ENCODE results near the gene DENND2A. TPM values are rescaled to one million over a fixed set of nuclear protein-coding genes. Genes with fewer than 3 reads are reported as not detected.
A peak's percentile ranks its signal among the peaks of the same experiment; 100 is the strongest.

The DENND2A gene
- total RNA-seq, 1 experiment from 2014 or later = not detected

DNA sequence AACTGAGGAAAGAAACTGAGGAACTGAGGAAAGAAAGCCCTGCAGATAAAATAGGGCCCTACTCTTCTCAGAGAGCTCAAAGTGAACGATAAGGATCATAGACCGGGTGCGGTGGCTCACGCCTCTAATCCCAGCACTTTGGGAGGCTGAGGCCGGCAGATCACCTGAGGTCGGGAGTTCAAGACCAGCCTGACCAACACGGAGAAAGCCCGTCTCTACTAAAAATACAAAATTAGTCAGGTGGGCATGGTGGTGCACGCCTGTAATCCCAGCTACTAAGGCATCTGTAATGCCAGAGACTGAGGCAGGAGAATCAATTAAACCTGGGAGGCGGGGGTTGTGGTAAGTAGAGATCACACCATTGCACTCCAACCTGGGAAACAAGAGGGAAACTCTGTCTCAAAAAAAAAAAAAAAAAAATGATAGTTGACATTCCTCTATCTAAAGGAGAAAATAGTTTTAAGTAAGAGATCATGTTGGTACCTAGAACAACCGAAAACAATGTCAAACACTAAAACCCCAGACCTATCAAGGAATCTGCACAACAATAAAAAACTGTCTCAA, 163.8 kb downstream of the DENND2A start:
- DNase-seq = no peak
- Mint-ChIP-seq H3K36me3 (ENCODE audit: insufficient read depth, unreplicated experiment) (peaks cover 24% of the 10 kb centered on the region), H3K27me3 (ENCODE audit: unreplicated experiment) (no peaks in the 10 kb centered on the region), H3K27ac (ENCODE audit: unreplicated experiment) (no peak overlapping the region), H3K4me3 (ENCODE audit: low read depth, unreplicated experiment) (peak overlapping the region; percentile 77), H3K9me3 (ENCODE audit: low read depth, unreplicated experiment) (no peaks in the 10 kb centered on the region), H3K4me1 (ENCODE audit: low read depth, unreplicated experiment) (no peaks in the 10 kb centered on the region)
- CTCF ChIA-PET = no interaction called here
- TF ChIP-seq, protein P1, sequence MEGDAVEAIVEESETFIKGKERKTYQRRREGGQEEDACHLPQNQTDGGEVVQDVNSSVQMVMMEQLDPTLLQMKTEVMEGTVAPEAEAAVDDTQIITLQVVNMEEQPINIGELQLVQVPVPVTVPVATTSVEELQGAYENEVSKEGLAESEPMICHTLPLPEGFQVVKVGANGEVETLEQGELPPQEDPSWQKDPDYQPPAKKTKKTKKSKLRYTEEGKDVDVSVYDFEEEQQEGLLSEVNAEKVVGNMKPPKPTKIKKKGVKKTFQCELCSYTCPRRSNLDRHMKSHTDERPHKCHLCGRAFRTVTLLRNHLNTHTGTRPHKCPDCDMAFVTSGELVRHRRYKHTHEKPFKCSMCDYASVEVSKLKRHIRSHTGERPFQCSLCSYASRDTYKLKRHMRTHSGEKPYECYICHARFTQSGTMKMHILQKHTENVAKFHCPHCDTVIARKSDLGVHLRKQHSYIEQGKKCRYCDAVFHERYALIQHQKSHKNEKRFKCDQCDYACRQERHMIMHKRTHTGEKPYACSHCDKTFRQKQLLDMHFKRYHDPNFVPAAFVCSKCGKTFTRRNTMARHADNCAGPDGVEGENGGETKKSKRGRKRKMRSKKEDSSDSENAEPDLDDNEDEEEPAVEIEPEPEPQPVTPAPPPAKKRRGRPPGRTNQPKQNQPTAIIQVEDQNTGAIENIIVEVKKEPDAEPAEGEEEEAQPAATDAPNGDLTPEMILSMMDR (IDR thresholded peaks at IDR 0.05; ENCODE audit: unreplicated experiment) = no peak
- no TSS peak for BruUV-seq (replicated peaks)
- intact Hi-C loops (cut with micrococcal nuclease; ENCODE audit: unreplicated experiment) = loop anchor here (2.0 to 10.0 kb wide), 4 partner anchors 36 to 419 kb away; partner anchors contain the start of gene KDM7A

DNA sequence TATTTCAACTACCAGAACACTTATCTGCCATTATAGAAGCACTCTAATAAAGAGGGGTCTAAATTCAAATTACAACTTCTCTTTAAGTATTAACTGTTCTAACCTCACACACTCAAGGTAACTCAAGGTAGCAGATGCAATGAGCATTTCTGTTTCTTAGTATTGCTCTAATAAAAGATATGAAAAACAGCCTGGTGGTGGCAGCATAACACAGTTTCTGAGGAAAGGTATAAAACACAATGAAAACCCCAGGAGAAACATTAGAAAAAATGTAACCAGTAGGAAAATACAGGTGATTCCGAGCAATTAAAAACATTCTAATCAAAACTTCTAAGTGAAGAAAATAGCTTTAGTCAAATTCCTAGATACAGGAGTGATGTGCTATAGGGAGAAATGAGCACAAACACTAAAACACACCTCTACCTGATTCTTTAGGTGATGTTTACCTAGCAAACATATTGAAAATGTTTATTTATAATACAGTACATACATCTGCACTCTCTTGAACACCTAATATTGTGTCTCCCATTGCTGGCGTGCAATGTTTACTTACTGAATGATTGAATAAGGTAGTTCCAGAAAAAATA, 164.8 kb downstream of the DENND2A start:
- Mint-ChIP-seq H3K27ac (ENCODE audit: unreplicated experiment) (no peak overlapping the region), H3K27me3 (ENCODE audit: unreplicated experiment) (no peaks in the 10 kb centered on the region), H3K4me1 (ENCODE audit: low read depth, unreplicated experiment) (no peaks in the 10 kb centered on the region), H3K4me3 (ENCODE audit: low read depth, unreplicated experiment) (no peak overlapping the region), H3K9me3 (ENCODE audit: low read depth, unreplicated experiment) (no peaks in the 10 kb centered on the region), H3K36me3 (ENCODE audit: insufficient read depth, unreplicated experiment) (peaks cover 24% of the 10 kb centered on the region)
- TF ChIP-seq, protein P1 (IDR thresholded peaks at IDR 0.05; ENCODE audit: unreplicated experiment) = peak; percentile 36
- peak; percentile 57 for DNase-seq
- intact Hi-C loops (cut with micrococcal nuclease; ENCODE audit: unreplicated experiment) = loop anchor here (1.0 to 10.0 kb wide), 5 partner anchors 17 to 419 kb away; partner anchors contain the start of gene KDM7A
- no TSS peak for BruUV-seq (replicated peaks)
- CTCF ChIA-PET = no interaction called here

Other genes starting within 250 kb of the DENND2A start
- 62.5 and 65.2 TPM in 2 replicates for gene SLC37A3, start 242.3 kb downstream of the DENND2A start, total RNA-seq (2022)
- gene RAB19, start 236.8 kb downstream of the DENND2A start, total RNA-seq (2022) = 4.7 and 7.1 TPM in 2 replicates
- gene MKRN1, start 161.3 kb downstream of the DENND2A start, total RNA-seq (2022) = 83.9 and 85.3 TPM in 2 replicates
- gene ADCK2, start 32.1 kb upstream of the DENND2A start, total RNA-seq (2022) = 12.6 and 13.1 TPM in 2 replicates
- gene NDUFB2, start 55.9 kb upstream of the DENND2A start, total RNA-seq (2022) = 128 and 132 TPM in 2 replicates